ENCODE data around the gene ARMC8.

- TF ChIP-seq POLR2A (IDR thresholded peaks at IDR 0.05): no peak
- TF ChIP-seq, protein P1, sequence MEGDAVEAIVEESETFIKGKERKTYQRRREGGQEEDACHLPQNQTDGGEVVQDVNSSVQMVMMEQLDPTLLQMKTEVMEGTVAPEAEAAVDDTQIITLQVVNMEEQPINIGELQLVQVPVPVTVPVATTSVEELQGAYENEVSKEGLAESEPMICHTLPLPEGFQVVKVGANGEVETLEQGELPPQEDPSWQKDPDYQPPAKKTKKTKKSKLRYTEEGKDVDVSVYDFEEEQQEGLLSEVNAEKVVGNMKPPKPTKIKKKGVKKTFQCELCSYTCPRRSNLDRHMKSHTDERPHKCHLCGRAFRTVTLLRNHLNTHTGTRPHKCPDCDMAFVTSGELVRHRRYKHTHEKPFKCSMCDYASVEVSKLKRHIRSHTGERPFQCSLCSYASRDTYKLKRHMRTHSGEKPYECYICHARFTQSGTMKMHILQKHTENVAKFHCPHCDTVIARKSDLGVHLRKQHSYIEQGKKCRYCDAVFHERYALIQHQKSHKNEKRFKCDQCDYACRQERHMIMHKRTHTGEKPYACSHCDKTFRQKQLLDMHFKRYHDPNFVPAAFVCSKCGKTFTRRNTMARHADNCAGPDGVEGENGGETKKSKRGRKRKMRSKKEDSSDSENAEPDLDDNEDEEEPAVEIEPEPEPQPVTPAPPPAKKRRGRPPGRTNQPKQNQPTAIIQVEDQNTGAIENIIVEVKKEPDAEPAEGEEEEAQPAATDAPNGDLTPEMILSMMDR (IDR thresholded peaks at IDR 0.05): no peak
These were observed 22.0 kb upstream of the ARMC8 start for GRCh38 chr3:138165061-138165460.
